Choroid plexus epithelial cell (primary cell): ENCODE results near the gene PLXNB2.

ENCODE experiments used
- DNase-seq: peaks from one replicate; pipeline ENCODE4 v3.0.0-alpha.2; 2010; ENCODE audit warnings: low read depth
- H3K4me3 ChIP-seq: 2 replicates; pipeline ENCODE4 v1.5.1; 2011; ENCODE audit warnings: low read depth, mild to moderate bottlenecking, control low read depth, low read length, moderate library complexity
- CTCF ChIP-seq: conservative IDR thresholded peaks from 2 replicates; pipeline ENCODE4 v1.5.1; 2011; ENCODE audit warnings: low read depth, mild to moderate bottlenecking, control low read depth, inconsistent platforms, low read length, moderate library complexity

PLXNB2 gene

DNA sequence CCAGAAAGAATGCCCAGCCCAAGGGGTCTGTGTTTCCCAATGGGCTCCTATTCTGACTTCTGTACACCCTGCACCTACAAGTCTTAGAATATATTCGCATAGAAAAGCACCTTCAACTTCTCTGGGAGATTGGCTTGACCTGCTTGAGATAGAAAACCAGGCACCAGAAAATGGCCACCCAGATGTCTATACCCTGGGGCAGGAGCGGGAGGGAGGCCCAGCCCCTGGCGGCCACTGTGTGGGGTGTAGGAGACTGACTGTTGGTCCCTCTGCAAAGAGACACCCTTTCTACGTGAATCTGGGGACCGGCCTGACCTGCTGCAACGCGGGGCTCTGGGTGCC, 10.9 kb upstream of the PLXNB2 start:
- H3K4me3 ChIP-seq: no peak overlapping the region
- DNase-seq: no peak
- TF ChIP-seq CTCF: no peak

GRCh38 chr22:50317674-50318073, 10.2 kb upstream of the PLXNB2 start:
- TF ChIP-seq CTCF: no peak
- no peak for DNase-seq
- no peak overlapping the region for H3K4me3 ChIP-seq

GRCh38 chr22:50317178-50317577, 9.7 kb upstream of the PLXNB2 start:
- TF ChIP-seq CTCF: no peak
- no peak overlapping the region for H3K4me3 ChIP-seq
- no peak for DNase-seq

GRCh38 chr22:50316114-50317065, 8.9 kb upstream of the PLXNB2 start:
- TF ChIP-seq CTCF: no peak
- H3K4me3 ChIP-seq: no peak overlapping the region

DNA sequence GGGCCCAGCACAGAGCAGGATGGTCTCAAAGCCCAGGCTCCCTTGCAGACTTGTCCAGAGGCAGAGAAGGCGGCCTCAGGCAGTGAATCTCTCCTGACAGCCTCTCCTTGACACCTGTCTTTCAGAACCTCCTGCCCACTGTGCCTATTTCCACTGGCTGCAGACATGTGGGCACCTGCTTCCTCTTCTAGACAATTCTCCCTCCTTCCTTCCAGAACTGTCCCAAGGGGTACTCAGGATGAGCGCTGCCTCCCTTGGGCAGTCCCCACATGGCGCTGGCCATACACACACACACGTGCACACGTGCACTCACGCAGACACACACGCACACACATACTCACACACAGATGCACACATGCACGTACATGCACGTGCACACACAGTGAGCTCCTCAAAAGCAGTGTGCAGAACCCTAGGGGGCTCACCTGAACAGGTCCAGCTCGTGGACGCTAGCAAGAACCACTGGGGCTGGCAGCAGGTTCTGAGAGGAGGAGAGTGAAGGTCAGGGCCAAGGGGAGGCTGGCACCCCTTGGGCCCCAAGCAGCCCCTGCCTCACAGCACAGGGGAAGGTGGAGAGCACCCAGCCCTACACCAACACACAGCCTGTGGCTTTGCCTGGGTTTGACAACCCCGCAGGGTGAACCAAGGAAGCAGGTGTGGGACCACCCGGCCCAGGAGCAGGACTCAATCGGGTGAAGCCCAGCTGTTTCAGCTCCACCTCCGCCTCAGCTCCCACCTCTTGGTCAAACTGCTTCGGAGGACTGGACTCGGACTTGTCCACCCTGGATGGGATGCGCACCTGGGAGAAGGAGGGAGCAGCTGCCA, 8.1 kb upstream of the PLXNB2 start:
- TF ChIP-seq CTCF: no peak
- no peak for DNase-seq
- no peak overlapping the region for H3K4me3 ChIP-seq

More at GRCh38 chr22:50316114-50317065, 8.9 kb upstream of the PLXNB2 start:
- DNase-seq: no peak

DNA sequence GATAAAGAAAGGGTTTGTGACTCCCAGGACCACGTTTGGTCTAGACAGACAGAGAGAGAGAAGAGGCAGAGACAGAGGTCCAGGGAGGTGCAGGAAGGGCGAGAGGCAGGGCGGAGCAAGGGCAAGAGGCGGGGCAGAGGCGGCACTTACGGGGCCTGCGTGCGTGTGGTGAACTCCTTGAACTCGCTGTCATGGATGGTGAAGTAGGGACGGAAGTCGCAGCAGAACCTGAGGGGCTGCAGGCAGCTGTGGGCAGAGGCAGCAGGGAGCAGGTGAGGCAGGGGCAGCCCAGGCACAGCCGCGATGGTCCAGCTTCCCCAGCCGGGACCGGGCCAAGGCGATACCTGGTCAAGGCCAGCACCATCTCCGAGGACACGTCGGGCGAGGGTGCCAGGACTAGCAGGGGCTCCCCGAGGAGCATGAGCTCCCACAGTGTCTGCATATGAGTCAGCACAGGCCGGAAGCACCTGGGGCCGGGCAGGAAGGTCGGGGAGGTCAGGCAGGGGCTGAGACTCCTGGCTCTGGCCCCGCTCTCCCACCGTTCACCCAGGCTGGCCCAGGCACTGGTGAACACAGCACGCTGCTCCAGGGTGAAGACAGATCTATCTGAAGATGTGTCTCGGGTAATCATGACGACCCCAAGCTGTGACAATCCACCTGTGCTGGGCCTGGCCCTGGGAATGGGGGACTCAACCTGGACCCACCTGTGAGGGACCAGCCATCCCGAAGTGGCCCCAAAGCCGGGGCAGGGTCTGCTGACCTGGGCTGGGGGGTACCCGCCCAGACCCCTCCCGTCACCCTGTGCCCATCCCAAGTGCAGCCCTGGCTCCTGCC, 7.2 kb upstream of the PLXNB2 start:
- TF ChIP-seq CTCF: no peak
- no peak overlapping the region for H3K4me3 ChIP-seq
- DNase-seq: no peak
